ENCODE results near the gene FANCE.

GRCh38 chr6:35474131-35474941 is 22.2 kb downstream of the FANCE start:
- TF ChIP-seq CTCF (IDR thresholded peaks at IDR 0.05) = no peak
- TF ChIP-seq POLR2A (IDR thresholded peaks at IDR 0.05) = no peak
